GM12891 (cell line): ENCODE results near the gene EEF1G.
"Not testable (repeated sequence)": the region's sequence is repeated elsewhere in the genome, so short reads cannot be mapped to it uniquely, and the experiment has no call there.

Experiments used
- DNase-seq: peaks from one replicate; pipeline ENCODE4 v3.0.0; 2011; ENCODE audit warnings: low spot score; ENCODE audit not compliant: insufficient read length
- FAIRE-seq: peaks from 2 replicates; lab custom pipeline; 2011; peaks lifted over from hg19 to GRCh38; lab: Jason Lieb, UNC
- PAX5 ChIP-seq: IDR thresholded peaks from 2 replicates; pipeline ENCODE4 v1.6.1; 2011; ENCODE audit warnings: low read length, moderate library complexity, mild to moderate bottlenecking; ENCODE audit not compliant: insufficient read depth, severe bottlenecking
- POLR2A ChIP-seq: IDR thresholded peaks from 2 replicates; pipeline ENCODE4 v1.6.1; 2011; ENCODE audit warnings: low read depth, low read length, control low read depth
- POLR2AphosphoS5 ChIP-seq: IDR thresholded peaks from 2 replicates; pipeline ENCODE4 v1.6.1; 2011; ENCODE audit warnings: low read depth, low read length, control low read depth
- POU2F2 ChIP-seq: IDR thresholded peaks from 2 replicates; pipeline ENCODE4 v1.6.1; 2011; ENCODE audit warnings: low read depth, mild to moderate bottlenecking, control low read depth, low read length, moderate library complexity
- SPI1 ChIP-seq: IDR thresholded peaks from 2 replicates; pipeline ENCODE4 v1.6.1; 2011; ENCODE audit warnings: low read depth, low read length, control low read depth
- TAF1 ChIP-seq: IDR thresholded peaks from 2 replicates; pipeline ENCODE4 v1.6.1; 2011; ENCODE audit warnings: low read depth, low read length, control low read depth

EEF1G gene

GRCh38 chr11:62595124-62595523, 21.4 kb upstream of the EEF1G start:
- no peak for DNase-seq
- no peak for TF ChIP-seq POU2F2
- TF ChIP-seq POLR2A, result no peak
- TF ChIP-seq PAX5, result no peak
- no peak for TF ChIP-seq SPI1
- TF ChIP-seq POLR2AphosphoS5, result no peak
- TF ChIP-seq TAF1, result no peak
- no peak for FAIRE-seq

GRCh38 chr11:62593434-62594044, 19.8 kb upstream of the EEF1G start:
- DNase-seq (no peak), FAIRE-seq (peak; percentile 20)
- no peak for TF ChIP-seq POU2F2
- TF ChIP-seq TAF1, result no peak
- peak; percentile 38; the same call in 1 of the 2 replicates for TF ChIP-seq POLR2AphosphoS5
- no peak; the same call in 1 of the 2 replicates for TF ChIP-seq POLR2A
- TF ChIP-seq SPI1, result no peak
- TF ChIP-seq PAX5, result no peak

- DNase-seq, result no peak
- TF ChIP-seq PAX5 (no peak), POU2F2 (no peak), TAF1 (no peak), POLR2AphosphoS5 (no peak), SPI1 (no peak), POLR2A (no peak)
- no peak for FAIRE-seq
Observed at GRCh38 chr11:62592989-62593421, 19.3 kb upstream of the EEF1G start.

DNA sequence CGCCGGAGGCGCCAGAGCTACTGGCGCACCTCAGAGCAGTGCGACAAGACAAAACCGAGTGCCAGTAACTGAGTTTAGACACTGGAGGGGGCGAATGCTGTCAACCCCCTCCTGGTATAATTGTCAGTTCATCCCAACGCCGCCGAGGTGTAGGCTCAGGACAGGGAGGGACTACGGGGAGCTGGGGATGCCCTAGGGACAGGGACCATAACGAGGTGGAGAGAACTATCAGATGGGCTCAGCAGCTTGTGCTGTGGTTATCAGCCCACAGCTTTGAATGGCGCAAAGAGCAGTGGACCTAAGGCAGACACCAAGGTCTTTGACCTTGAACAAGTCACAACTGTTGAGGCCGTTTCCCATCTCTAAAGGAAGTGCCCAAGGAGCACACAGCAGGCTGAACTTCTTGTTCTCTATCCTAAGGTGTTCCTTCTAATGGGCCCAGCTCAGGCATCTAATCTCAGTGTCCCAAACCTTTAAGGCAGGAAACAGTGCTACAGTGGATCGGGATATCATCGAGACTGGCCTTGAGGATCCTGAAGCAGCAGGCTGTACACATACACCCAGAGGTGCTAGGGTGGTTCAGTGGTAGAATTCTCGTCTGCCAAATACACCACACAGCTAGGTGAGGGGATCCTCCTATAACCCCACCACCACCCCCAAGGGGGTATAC, 18.6 kb upstream of the EEF1G start:
- FAIRE-seq (peak; percentile 28), DNase-seq (no peak)
- TF ChIP-seq TAF1 (no peak), POLR2A (no peak; the same call in 1 of the 2 replicates), POLR2AphosphoS5 (no peak; the same call in 1 of the 2 replicates)

- FAIRE-seq (peak; percentile 99), DNase-seq (peak; percentile 87)
- TF ChIP-seq SPI1, result peak; percentile 52
- peak; percentile 92 for TF ChIP-seq TAF1
- no peak for TF ChIP-seq PAX5
- TF ChIP-seq POLR2AphosphoS5, result peak; percentile 97
- peak; percentile 100 for TF ChIP-seq POU2F2
- TF ChIP-seq POLR2A, result peak; percentile 99
Observed at GRCh38 chr11:62591448-62592145, 17.9 kb upstream of the EEF1G start, which contains the start of gene TUT1. Gene TUT1 (minus strand): TSS chr11:62591523. CDS start chr11:62591485, 38 bp downstream.

GRCh38 chr11:62588966-62589637, 15.4 kb upstream of the EEF1G start:
- DNase-seq (no peak), FAIRE-seq (no peak)
- TF ChIP-seq PAX5 (no peak), POLR2AphosphoS5 (no peak)

GRCh38 chr11:62585356-62585755, 11.7 kb upstream of the EEF1G start:
- not testable (repeated sequence) for FAIRE-seq

DNA sequence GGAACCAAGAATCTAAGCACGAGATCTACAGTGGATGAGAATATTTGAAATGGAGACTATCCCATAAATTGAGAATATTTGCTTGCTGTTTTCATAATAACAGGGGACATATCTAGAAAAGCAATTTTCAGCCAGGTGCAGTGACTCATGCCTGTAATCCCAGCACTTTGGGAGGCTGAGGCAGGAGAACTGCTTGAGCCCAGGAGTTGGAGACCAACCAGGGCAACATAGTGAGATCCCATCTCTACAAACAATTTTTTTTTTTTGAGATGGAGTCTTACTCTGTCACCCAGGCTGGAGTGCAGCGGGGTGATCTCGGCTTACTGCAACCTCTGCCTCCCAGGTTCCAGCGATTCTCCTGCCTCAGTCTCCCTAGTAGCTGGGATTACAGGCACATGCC, 8.0 kb upstream of the EEF1G start:
- FAIRE-seq, DNase-seq: not testable (repeated sequence)

More at GRCh38 chr11:62585356-62585755, 11.7 kb upstream of the EEF1G start:
- DNase-seq, result not testable (repeated sequence)

DNA sequence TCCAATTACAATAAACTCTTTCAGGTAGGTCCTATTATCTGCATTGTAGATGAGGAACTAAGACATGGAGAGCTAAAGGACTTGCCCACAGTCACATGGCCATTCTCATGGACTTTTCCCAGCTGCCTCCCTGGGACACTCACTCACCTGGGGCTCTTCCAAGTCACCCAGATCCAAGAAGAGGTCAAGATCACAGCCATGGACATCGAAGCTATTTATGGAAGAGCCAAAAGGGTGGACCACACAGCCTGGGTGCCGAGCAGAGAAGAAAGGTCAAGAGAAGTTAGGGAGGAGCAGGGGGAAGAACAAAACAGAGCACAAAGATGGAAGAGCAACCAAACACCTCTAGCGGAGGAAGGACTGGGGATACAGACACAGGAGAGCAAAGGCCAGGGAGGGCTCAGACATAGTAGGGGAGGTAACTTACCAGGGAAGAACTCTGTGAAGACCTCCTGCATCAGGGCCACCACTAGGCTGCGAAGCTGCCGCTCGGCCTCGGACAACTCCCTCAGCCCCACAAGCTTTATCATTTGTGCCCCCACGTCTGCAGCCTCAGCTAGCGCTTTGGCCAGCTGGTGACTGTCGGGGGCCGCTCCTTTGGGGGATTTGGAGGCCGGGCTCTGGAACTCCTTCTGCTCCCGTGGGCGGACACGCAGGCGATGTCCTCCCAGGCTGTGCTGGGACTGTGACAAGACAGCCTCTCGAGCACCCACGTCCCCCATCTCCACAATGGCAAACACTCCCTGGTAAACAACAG, 7.4 kb upstream of the EEF1G start:
- no peak for FAIRE-seq
- TF ChIP-seq SPI1, result no peak
- no peak for TF ChIP-seq POU2F2
- TF ChIP-seq TAF1, result no peak
- TF ChIP-seq PAX5, result no peak
- TF ChIP-seq POLR2A, result no peak
- TF ChIP-seq POLR2AphosphoS5, result no peak
- no peak for DNase-seq

DNA sequence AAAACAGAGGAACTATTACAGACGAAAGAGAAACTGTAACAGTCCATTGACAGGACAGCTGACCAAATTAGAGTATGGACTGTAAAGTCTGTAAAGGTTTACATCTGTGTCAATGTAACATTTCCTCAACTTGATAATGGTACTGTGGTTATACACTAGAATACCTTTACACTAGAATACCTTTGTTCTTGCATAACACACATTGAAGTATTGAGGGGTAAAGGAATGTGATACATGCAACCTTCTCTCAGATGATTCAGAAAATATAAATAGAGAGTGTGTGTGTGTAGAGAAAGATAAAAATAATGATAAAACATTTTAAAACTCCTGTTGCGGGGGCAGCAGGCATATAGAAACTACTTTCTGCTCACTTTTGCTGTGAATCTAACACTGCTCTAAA, 5.6 kb upstream of the EEF1G start:
- TF ChIP-seq SPI1 (no peak), POLR2AphosphoS5 (no peak), PAX5 (no peak), POU2F2 (no peak), POLR2A (no peak), TAF1 (no peak)
- FAIRE-seq (no peak), DNase-seq (no peak)
